EL (cell line): ENCODE measurements around the gene DNM1.

Experiments
- DNase-seq: peaks from one replicate; pipeline ENCODE4 v3.0.0-alpha.2; 2016

DNM1 gene

DNA sequence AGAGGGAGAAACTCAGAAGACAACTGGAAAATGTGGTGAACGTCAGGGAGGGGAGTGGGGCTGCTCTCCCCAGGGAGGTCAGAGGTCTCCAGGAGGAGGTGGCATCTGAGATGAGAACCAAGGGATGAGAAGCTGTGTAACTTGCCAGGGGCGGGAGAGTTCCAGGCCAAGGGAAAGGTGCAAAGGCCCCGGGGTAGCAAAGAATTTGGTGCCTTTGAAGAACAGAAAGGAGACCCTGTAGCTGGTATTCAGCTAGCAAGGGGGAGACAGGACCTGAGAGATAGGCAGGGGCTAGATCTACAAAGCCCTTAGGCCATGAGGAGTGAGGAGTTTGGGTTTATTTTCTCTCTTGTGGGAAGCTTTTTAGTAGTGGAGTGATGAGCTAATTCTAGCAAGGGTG, 3.3 kb downstream of the DNM1 start:
- DNase-seq: no peak

DNA sequence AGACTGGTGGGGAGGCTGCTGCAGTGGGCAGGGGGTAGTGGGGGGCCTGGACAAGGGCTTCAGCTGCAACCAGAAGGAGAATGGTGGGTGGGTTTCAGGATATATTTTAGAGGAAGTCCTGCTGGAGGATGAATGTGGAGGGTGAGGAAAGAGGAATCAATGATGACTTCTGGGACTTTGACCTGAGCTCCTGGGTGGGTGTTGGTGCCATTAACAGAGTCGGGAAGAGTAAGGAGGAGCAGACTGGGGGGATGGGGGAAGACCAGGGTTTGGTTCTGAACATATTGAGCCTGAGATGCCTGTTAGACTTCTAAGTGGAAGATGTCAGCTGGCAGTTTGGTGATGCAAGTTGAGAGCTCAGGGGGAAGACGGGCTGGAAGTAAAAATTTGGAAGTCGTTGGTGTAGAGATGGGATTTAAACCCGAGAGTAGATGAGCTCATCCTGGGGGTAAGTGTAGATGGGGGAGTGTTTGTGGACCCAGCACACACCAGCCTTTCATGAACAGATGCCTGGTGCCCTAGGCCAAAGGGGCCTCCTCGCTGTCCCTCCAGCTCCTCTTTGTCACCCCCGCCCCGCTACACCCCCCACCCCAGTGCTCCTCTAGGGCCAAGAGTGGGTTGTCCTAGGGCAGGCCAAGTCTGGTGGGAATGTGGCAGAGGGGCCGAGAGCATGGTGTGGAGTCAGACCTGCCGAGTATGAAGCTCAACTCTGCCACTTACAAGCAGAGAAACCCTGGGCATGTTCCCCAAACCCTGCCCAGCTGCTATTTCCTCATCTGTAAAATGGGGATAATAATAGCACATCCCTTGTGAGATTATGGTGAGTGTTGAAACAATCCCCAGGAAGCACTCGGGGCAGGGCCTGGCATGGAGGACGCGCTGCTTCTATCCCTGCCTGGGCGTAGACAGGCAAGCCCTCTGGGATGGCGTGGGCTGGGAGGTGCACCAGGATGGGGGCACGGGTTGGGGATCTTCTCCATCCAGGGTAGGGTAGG, 4.0 kb downstream of the DNM1 start:
- DNase-seq: no peak

DNA sequence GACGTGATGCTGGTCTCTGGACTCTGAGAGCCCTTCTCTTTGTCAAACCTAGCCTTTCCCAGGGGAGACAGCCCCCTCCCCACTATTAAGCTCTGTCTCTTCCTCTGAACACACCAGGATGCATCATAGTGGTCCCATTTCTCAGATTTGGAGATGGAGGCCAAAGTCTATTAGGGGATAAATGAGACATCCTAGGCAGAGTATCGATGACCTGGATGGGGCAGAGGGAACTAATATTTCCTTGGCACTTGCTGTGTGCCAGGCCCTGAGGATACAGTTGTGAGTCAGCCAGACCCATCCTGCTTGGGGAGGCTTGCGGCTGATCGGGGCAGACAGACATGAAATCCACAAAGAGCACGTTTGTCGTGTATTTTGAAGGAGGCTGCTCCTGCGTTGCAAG, 5.2 kb downstream of the DNM1 start:
- no peak for DNase-seq

DNA sequence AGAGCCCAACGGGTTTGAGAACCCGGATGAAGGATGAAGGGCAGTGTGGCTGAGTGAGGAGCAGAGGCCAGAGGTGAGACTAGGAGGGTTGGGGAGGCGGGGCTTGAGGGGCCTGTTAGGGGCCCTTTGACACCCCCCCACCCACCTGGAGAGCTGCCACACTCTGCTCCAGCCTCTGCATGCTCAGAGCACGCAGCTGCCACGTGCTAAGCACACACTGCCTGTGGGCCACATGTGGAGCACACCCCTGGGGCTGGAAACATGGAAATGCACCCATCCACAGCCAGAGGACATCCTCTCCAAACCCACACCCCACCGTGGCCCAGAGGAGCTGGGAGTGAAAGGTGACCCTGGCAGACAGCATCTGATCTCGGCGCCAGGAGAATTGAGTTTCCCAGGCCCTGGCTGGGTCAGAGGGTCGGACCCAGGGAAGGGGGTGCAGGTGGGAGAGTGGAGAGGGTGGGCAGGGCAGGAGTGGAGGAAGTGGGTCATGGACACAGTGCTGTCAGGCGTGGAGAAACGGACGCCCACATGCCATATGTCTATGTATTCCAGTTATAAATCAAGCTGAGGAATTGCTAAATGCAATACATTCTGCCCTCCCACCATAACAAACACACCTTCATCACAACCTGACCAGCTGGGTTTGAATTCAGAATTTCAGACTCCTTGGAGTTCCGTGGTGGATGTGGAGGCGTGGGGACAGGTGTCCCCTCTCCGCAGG, 5.9 kb downstream of the DNM1 start:
- no peak for DNase-seq

DNA sequence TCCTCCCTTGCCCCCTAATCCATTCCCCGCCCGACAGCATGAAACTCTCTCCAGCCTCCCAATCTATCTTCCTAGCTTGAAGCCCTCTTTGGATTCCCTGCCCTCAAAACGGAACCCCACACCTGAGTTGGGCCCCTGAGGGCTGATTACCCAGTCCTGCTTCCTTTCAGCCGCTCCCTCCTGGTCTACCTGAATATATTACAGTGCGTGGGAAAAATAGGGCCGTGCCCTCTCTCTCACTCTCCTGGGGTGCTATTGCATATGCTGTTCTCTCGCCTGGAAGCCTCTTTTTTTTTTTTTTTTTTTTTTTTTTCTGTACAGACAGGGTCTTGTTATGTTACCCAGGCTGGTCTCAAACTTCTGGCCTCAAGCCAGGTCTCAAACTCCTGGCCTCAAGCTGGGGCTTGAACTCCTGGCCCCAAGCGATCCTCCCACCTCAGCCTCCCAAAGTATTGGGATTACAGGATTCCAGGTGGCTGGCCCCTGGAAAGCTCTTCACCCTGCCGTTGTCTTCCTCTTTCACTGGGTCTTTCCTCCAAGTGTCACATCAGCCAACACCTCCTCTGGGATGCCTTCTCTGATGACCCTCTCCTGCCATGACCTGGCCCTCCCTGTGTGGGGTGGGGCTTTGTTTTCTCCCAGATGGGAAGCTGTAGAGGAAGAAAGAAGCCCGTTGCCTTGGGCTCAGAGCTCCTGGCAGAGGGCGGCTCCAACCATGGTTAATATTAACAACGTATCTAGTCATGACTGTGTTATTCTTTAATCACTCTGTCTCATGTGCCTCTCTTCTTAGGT, 8.2 kb downstream of the DNM1 start:
- DNase-seq: no peak

DNA sequence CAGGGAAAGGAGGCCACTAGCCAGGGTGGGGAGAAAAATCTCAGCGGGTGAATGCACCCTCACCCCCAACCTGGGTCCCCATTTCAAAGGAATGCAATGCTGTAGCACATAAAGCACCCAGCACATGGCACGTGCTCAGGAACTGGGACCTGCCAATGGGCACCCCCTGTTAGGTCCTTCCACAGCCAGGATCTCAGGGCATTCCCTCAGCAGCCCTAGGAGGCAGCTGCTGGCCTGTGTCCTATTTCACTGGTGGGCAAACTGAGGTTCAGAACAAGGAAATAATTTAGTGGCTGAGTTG, 8.8 kb downstream of the DNM1 start:
- DNase-seq: no peak

DNA sequence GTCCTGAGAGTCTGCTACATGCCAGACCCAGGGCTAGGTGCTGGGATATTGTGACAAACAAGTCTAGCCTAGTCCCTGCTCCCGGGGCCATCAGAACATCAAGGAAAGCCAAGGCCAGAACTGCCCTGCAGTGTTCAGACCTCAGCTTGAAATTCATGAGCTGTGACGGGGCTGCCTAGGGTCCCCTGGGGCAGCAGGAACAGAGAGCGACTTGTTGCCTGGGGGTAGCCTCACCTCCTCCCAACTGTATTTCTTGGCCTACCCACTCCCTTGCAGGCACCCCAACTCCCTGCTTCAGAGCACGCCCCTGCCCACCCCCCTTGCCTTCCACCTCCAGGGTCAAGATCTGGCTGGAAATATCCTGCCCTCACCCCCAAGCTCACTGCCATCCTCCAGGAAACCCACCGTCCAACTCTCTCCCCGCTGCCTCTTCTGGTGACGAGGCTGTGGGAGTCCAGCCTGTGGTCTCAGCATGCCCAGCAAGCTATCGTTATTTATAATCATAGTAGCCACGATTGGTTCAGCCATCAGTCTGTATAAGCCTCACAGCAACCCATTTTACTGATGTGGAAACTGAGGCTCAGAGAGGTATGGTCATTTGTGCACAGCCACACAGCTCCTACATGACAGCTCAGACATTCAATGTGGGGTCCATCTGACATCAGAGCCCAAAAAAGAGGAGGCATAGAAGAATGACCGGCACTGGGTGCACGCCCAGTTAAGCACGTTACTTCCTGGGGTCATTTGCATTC, 10.7 kb downstream of the DNM1 start:
- no peak for DNase-seq

DNA sequence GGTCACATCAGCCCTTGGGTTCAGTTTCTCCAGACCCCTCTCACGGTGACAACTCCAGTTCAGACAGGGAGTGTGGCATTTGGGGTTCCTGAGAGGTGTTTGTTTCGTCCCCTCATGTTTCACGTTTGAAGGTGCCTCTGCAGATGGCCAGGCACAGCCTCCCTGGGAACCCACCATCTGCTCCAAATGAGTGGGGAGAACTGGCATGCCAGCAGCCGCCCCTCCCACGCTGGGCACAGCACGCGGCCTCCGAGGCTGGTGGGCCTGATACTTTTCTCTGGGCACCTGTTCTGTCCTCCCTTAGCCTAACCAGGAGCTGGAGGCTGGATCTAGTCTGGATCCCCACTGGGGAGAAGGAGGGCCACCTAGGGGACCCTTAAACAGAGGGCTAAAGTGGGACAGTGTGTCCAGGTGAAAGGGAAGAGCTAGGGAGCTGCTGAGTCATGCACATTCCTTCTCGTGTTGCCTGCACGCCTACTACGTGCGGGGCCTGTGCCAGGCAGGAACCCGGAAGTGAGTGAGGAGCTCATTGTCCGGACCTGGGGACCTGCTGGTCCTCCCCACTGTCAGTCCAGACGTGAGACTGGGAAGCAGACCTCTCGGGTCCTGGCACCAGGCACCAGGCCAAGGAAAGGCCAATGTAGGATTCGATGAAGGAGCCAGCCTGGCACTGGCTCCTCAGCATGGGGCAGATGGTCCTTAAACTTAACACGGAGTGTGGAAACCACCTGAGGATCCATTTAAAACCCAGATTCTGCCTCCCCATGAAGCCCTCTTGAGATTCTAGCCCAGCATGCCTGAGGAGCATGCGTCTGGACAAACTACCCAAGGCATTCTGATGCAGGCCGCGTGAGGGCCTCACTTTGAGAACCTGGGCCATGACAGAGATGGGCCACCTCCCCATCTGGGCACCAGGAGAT, 11.7 kb downstream of the DNM1 start:
- peak; percentile 41 for DNase-seq

DNA sequence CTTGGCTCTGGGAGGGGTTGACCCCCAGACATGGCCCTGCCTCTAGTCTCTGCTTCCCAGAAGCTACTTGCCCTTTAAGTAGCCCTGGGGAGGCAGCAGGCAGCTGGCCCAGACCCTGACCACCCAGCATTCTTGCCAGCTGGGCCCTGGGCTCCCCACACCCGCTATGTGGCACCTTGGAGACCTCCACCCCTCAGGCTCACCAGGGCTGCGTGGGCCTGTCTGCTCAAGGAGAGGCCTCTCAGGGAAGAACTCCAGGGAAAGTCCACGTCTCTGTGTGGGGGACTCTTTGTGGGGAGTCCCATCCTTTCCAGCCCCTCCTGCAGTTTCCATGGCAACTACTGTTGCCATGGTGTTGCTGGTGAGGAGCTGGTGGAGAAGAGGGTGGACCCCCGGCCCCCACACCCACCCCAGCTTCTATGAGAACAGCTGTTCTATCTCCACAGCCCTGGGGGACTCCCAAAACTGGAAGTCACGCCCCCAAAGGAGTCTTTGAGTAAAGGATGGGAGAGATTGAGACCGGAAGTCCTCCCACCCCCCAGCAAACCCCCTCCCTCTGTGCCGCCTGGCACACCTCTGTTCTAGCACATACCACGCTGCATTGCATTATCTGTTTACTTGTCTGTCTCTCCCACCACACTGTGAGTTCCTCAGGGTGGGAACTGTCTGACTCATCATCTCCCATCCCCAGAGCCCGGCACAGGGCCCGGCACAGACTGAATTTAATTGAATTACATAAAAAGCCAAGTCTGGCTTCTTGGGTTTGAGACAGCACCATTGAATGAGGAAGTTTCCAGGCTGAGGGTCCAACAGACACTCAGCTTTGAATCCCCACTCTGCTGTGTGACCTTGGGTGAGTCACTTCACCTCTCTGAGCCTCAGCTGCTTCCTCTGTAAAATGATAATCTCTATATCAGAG, 12.6 kb downstream of the DNM1 start:
- DNase-seq: peak; percentile 81

DNA sequence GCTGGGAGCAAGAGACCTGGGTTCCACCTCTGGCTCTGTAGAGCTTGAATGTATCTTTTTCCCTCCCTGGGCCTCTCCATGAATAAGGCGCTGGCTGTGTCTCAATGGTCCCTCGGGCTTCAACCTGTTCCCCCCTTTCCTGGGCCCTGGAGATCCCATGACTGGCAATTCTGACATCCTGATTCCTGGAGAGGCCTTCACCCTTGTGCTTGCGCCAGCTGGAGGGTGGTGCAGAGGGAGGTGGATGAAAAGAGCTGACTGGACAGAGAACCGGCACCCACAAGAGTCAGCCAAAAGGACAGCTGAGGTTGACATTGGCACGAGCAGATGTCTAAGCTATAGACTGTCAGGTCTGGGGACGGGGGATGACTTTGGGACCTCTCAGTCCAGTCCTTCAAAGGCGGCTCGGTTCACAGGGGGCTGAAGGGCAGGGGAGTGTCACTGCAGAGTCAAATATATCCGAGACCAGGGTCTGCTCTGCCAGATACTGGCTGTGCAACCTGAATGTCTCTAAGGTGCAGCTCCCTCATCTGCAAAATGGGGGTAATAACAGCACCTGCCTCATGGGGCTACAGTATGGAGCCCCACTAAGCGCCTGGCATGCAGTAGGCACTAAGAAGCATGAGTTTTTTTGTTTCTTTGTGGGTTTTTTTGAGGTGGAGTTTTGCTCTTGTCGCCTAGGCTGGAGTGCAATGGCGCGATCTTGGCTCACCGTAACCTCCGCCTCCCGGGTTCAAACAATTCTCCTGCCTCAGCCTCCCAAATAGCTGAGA, 13.8 kb downstream of the DNM1 start:
- no peak for DNase-seq

DNA sequence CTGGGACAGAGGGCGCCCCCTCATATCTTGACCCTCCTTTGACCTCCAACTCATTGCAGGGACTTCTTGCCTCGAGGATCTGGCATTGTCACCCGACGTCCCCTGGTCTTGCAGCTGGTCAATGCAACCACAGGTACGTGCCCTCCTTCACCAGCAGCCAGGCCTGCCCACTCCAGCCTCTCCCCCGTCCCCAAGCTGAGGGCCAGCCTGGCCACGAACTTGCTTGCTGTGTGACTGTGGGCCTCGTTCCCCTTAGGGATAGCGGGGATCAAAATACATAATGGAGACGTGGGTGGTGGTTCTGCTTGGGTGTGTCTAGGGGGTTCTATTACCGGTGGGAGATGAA, 15.0 kb downstream of the DNM1 start:
- DNase-seq: no peak

DNA sequence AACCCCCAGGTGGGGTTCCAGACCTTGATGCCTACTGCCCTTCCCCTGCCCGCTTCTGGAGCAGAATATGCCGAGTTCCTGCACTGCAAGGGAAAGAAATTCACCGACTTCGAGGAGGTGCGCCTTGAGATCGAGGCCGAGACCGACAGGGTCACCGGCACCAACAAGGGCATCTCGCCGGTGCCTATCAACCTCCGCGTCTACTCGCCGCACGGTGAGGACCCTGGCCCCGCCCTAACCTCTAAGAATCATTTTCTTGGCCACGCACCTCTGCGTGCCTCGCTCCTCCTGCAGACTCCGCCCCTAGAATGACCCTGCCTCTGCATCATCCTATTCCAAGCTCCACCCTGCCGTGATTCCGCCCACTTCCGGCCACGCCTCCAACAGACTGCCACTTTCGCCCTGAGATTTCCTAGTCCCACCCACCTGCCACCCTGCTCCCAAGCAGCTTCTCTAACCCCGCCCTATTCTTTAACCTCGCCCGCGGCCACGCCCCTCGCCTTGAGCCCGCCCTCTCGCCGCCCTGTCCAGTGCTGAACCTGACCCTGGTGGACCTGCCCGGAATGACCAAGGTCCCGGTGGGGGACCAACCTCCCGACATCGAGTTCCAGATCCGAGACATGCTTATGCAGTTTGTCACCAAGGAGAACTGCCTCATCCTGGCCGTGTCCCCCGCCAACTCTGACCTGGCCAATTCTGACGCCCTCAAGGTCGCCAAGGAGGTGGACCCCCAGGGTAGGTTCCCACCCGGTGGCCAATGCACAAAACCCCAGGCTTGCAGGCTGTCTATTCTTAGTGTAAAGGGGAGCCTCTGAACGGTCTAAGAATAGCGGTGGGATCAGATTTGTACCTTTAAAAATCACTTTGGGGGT, 15.6 kb downstream of the DNM1 start:
- DNase-seq: peak; percentile 46

DNA sequence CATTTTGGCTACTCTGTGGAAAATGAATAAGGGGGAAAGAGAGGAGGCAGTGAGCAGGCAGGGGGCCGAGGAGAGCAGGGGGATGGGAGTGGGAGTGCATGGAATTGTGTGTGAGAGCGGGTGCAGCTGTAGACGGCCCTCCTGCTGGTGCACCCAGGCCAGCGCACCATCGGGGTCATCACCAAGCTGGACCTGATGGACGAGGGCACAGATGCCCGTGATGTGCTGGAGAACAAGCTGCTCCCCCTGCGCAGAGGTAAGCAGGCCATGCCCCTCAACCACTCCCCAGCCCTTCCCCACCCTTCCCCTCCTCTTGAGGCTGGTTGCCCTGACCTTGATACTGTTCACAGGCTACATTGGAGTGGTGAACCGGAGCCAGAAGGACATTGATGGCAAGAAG, 16.7 kb downstream of the DNM1 start:
- no peak for DNase-seq

DNA sequence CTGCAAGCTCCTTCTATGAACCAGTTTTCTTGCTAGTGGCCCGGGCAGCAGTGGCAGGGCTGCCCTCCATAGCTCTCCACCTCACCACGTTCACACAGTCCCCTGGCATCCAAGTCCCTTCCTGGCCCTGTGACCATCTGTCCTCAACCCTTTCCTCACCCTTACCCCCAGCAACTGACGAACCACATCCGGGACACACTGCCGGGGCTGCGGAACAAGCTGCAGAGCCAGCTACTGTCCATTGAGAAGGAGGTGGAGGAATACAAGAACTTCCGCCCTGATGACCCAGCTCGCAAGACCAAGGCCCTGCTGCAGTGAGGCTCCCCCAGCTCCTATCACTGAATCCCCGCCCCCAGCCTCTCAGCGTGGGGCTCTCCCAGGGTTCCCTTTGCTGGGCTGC, 18.8 kb downstream of the DNM1 start:
- no peak for DNase-seq

DNA sequence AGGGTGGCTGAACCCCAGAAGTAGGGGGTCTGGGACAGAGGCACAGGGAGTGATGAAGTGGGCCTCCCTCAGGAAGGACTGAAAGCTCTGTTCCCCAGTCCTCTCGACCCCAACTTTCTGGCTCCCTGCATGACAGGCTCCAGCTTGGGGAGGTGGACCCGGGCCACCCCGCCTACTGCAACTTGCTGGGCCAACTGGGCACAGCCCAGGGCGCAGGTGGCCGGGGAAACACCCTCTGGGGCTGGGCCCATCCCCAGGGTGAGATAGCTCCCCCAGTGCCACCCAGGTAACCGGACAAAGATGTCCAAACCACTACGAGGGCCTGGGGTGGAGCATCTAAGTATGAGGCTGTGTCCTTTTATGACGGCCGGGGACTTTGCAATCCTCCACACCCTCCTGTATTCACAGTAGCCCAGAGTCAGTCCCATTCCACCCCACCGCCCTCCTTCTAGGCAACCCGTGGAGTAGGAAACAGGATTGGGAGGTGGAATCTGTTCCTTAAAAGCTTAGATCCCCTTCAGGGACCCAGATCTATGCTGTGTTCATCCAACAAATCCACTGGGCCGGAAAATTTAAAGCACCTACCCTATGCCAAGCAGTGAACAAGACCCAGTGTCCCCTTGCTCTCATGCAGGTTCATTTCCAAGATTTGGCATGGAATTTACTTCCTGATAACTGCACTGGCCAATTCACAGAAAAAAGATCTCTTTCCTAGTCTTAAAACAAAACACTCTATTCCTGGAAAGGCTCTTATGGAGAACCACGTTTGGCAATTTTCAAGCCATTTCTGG, 19.9 kb downstream of the DNM1 start:
- no peak for DNase-seq

DNA sequence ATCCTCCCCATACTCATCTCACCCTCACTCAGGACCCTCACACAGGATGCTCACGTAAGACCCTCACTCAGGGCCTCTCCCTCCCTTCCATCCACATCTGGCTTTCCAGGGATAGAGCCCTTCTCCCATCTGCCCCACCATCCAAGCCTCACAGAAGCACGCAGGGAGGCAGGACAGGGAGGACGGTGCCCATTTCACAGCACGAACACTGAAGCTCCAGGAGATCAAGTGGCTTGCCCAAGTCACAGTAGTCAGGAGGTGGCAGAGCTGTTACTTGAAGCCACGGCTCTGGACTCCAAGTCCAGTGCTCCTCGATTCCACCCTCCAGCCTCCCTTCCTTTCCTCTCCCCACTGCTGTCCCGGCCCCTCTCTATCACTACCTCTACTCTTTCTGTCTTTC, 21.7 kb downstream of the DNM1 start:
- DNase-seq: no peak

DNA sequence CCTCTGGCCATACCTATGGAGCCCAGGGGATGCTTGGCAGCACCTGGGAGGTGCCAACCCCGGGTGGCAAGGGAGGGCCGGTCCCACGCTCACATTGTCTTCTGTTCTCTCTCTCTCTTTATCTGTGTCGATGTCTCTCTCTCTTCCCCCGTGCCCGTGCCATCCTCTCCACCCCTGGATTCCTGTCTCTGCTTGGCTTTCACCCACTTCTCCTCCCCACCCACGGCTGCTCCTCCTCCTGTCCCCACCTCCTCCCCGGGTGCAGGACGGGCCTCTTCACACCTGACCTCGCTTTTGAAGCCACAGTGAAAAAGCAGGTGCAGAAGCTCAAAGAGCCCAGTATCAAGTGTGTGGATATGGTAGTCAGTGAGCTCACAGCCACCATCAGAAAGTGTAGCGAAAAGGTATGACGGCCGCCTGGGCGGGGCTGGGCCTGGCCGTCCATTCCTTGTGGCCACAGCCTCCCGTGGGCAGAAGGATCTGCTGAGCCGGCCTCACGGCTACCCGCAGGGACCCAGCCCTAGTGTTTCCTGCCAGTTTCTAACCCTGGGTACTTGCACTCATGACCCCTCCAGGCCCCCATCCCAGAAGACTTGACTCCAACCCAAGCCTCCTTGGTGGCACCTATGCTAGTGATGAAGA, 22.7 kb downstream of the DNM1 start:
- no peak for DNase-seq
